Transverse colon (tissue), 4 donors: Measurements from ENCODE around the gene MS4A4E. TPM values are rescaled to one million over a fixed set of nuclear protein-coding genes. Genes with fewer than 3 reads are reported as not detected.

Experiments used
- DNase-seq: peaks from one replicate; pipeline ENCODE4 v3.0.0-alpha.2; 2019
- H3K27ac ChIP-seq, 4 donors: fragments of 200-600 bp; sonication (generic); 2 replicates each; pipeline ENCODE4 v1.5.1; 2016 to 2018; ENCODE audit warnings: inconsistent platforms in 4 of 4
- H3K27me3 ChIP-seq: fragments of 200-600 bp; sonication (generic); 2 replicates; pipeline ENCODE4 v1.5.1; 2017; ENCODE audit warnings: inconsistent platforms
- H3K36me3 ChIP-seq, 4 donors: fragments of 200-600 bp; sonication (generic); 2 replicates each; pipeline ENCODE4 v1.5.1; 2017 to 2019; ENCODE audit warnings: inconsistent platforms in 4 of 4
- H3K4me1 ChIP-seq, 4 donors: fragments of 200-600 bp; sonication (generic); 2 replicates each; pipeline ENCODE4 v1.5.1; 2017 to 2020; ENCODE audit warnings: inconsistent platforms in 4 of 4
- H3K4me3 ChIP-seq, 4 donors: fragments of 200-600 bp; sonication (generic); 1 replicate in 1 of 4; 2 replicates in 3 of 4; pipeline versions ENCODE4 v1.5.1 to v1.6.1; 2017 to 2019; ENCODE audit warnings: inconsistent platforms in 4 of 4
- H3K9me3 ChIP-seq, 2 donors: fragments of 200-600 bp; sonication (generic); 2 replicates each; pipeline ENCODE4 v1.5.1; 2017 to 2019; ENCODE audit warnings: inconsistent platforms in 2 of 2
- CTCF ChIP-seq, 5 experiments: fragments of 200-600 bp in 3 of 5; fragments of 450-650 bp in 2 of 5; sonication (generic) in 3 of 5; IDR thresholded peaks; 1 replicate in 2 of 5; 2 replicates in 3 of 5; pipeline ENCODE4 v1.5.1; 2016 to 2017; ENCODE audit warnings: antibody characterized with exemption in 5 of 5, inconsistent platforms in 3 of 5, mild to moderate bottlenecking in 2 of 5, moderate library complexity in 1 of 5
- EP300 ChIP-seq: sonication (generic); formaldehyde crosslinking; IDR thresholded peaks from one replicate; pipeline ENCODE4 v1.6.1; 2017; ENCODE audit warnings: antibody characterized with exemption, low read depth
- POLR2A ChIP-seq: fragments of 450-650 bp; IDR thresholded peaks from one replicate; pipeline ENCODE4 v1.6.1; 2016; ENCODE audit warnings: antibody characterized with exemption, mild to moderate bottlenecking, moderate library complexity
- POLR2AphosphoS5 ChIP-seq, 3 donors: sonication (generic); formaldehyde crosslinking; IDR thresholded peaks; one replicate each; pipeline ENCODE4 v1.6.1; 2016; ENCODE audit warnings: antibody characterized with exemption in 3 of 3
- WGBS, 2 donors: methylation state at CpG; one replicate each; pipeline ENCODE4 v1.1.5; 2018; ENCODE audit warnings: low coverage in 1 of 2; 5-methylcytosine and 5-hydroxymethylcytosine counted together
- in situ Hi-C, 4 donors: fragments of 200-750 bp; cut with MboI; loops; one replicate each; pipeline versions ENCODE4 v1.15.0 to v1.15.1; 2017; ENCODE audit warnings: low sequenced_read_pairs in 3 of 4, low pct_ligation_motif_present in 1 of 4, low pct_unique_long_range_greater_than_20kb in 1 of 4
- intact Hi-C: fragments of 100-400 bp; cut with DNase I; formaldehyde crosslinking; loops from one replicate; pipeline ENCODE4 v1.15.1; 2023; ENCODE audit warnings: low total_unique reads
- total RNA-seq, 4 donors: library from RNA; depleted of rRNA; stranded (reverse); fragments of >200 nt; gene quantifications; one replicate each; pipeline ENCODE4 v1.1.0, GENCODE V29; 2016

The MS4A4E gene
- total RNA-seq, 4 donors from 2014 or later, result 0.96 to 50.1 (median 8.0) TPM

- no peaks in the 10 kb centered on the region for H3K27me3 ChIP-seq
- in situ Hi-C loops (loop anchor here in 1 of 4 donors (25.0 kb wide), 1 partner anchor 90 kb away; no protein-coding TSS in a partner anchor), intact Hi-C loops (no loop called here)
- peak overlapping the region in 2 of 4 donors; percentile 20 to 35 for H3K27ac ChIP-seq
- no peaks in the 10 kb centered on the region for H3K36me3 ChIP-seq
- no peaks in the 10 kb centered on the region for H3K9me3 ChIP-seq
- no peak for DNase-seq
- WGBS, 2 donors, result 49% methylated on average over 2 of the region's 2 CpGs; no CpG with 5 or more reads in 1 of the 2 donors
- TF ChIP-seq POLR2AphosphoS5 (IDR thresholded peaks at IDR 0.05), result no peak
- no peak for TF ChIP-seq CTCF (IDR thresholded peaks at IDR 0.05)
- TF ChIP-seq EP300, result no peak
- no peak for TF ChIP-seq POLR2A
- H3K4me3 ChIP-seq, result no peak overlapping the region
- H3K4me1 ChIP-seq, result no peaks in the 10 kb centered on the region
Observed at GRCh38 chr11:60252213-60253108, 9.5 kb upstream of the MS4A4E start.

- H3K9me3 ChIP-seq, result no peaks in the 10 kb centered on the region
- H3K36me3 ChIP-seq, result no peaks in the 10 kb centered on the region
- 22 to 35% methylated on average over 6 of the region's 6 CpGs for WGBS, 2 donors
- intact Hi-C loops, result loop anchor here (2.0 kb wide), 1 partner anchor 25 kb away; no protein-coding TSS in a partner anchor
- in situ Hi-C loops, result loop anchor here in 1 of 4 donors (25.0 kb wide), 1 partner anchor 89 kb away; no protein-coding TSS in a partner anchor
- no peaks in the 10 kb centered on the region for H3K27me3 ChIP-seq
- H3K27ac ChIP-seq, result peak overlapping the region in 2 of 4 donors; percentile 20 to 48
- no peaks in the 10 kb centered on the region for H3K4me1 ChIP-seq
- no peak for DNase-seq
- H3K4me3 ChIP-seq, result no peak overlapping the region
- TF ChIP-seq POLR2AphosphoS5 (IDR thresholded peaks at IDR 0.05) (no peak), CTCF (IDR thresholded peaks at IDR 0.05) (peak; percentile 24 to 41 (median 40))
Observed at GRCh38 chr11:60251485-60252212, 8.7 kb upstream of the MS4A4E start.

- no peak overlapping the region for H3K4me3 ChIP-seq
- in situ Hi-C loops, result no loop called here
- TF ChIP-seq CTCF (IDR thresholded peaks at IDR 0.05) (no peak), POLR2A (no peak), POLR2AphosphoS5 (IDR thresholded peaks at IDR 0.05) (no peak), EP300 (no peak)
- no peaks in the 10 kb centered on the region for H3K27me3 ChIP-seq
- peak overlapping the region in 1 of 4 donors; percentile 35 for H3K27ac ChIP-seq
- H3K36me3 ChIP-seq, result no peaks in the 10 kb centered on the region
- intact Hi-C loops, result no loop called here
- 87 to 94% methylated on average over 2 to 3 of the region's 3 CpGs for WGBS, 2 donors
- no peaks in the 10 kb centered on the region for H3K4me1 ChIP-seq
- H3K9me3 ChIP-seq, result no peaks in the 10 kb centered on the region
- no peak for DNase-seq
Observed at GRCh38 chr11:60241786-60242185, 1.2 kb downstream of the MS4A4E start.

GRCh38 chr11:60240662-60241061 lies 2.3 kb downstream of the MS4A4E start:
- in situ Hi-C loops (no loop called here), intact Hi-C loops (no loop called here)
- H3K27me3 ChIP-seq, result no peaks in the 10 kb centered on the region
- H3K27ac ChIP-seq, result no peak overlapping the region
- WGBS, 2 donors, result 73 to 77% methylated on average over 5 of the region's 5 CpGs
- no peaks in the 10 kb centered on the region for H3K4me1 ChIP-seq
- no peak overlapping the region for H3K4me3 ChIP-seq
- DNase-seq, result no peak
- H3K36me3 ChIP-seq, result no peaks in the 10 kb centered on the region
- no peaks in the 10 kb centered on the region for H3K9me3 ChIP-seq
- TF ChIP-seq EP300 (no peak), POLR2AphosphoS5 (IDR thresholded peaks at IDR 0.05) (no peak), POLR2A (no peak), CTCF (IDR thresholded peaks at IDR 0.05) (no peak)
